ENCODE measurements around the gene ARPC1B. TPM values are rescaled to one million over a fixed set of nuclear protein-coding genes. Genes with fewer than 3 reads are reported as not detected.
"Not testable (repeated sequence)": the region's sequence is repeated elsewhere in the genome, so short reads cannot be mapped to it uniquely, and the experiment has no call there.

The ARPC1B gene
- total and polyA plus RNA-seq, 5 donors: 35.5 to 65.1 (median 52.9) TPM

DNA sequence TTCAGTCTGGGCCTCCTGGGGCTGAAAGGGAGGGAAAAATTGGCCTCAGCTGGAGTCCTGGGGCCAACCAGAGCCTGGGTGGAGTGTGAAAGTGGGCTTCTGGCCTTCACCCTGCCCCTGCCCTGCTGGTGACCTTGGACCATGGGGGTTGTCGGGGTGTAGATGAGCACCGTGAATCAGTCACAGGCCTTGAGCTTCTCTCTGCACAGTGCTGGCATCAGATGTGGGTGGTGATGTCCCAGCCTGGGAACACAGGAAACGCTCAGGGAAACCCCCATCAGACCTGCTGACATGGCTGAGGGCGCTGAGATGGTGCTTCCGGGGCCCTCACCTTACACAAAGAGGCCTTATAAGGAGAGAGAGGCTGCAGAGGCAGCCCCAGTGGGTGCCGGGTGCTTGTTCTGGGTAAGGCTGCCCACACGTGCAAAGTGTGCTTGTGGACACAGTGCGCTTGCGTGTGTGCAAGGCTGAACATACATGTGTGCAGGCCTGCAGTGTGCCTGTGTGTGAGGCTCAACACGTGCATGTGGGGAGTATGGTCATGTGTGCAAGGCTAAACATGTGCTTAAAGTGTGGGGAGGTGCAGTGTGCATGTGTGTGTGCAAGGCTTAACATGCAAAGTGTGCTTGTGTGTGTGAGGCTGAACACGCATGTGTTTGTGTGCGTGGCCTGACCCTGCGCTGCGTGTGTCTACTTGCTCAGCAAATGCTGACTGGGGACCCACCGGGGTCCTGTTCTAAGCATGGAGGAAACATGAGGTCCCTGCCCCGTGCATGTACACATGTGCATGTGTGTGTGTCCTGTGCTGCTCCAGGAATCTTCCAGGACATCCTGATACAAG is 6.5 kb downstream of the ARPC1B start:
- DNase-seq (peak in 2 of 3 donors; percentile 64 to 68), ATAC-seq (peak; percentile 2 to 3)
- intact Hi-C loops (cut with DNase I): no loop called here
- Histone ChIP-seq H3K4me1 (ENCODE audit: control insufficient read depth, insufficient read depth, low read length) (peaks cover 19% of the 10 kb centered on the region), H3K9me3 (ENCODE audit: control insufficient read depth, low read length) (no peaks in the 10 kb centered on the region), H3K27me3 (ENCODE audit: control insufficient read depth, insufficient read depth) (no peaks in the 10 kb centered on the region), H3K27ac (ENCODE audit: low read length) (peak overlapping the region; percentile 97), H3K4me3 (ENCODE audit: low read length) (no peak overlapping the region)
- WGBS: 62% methylated on average over 16 of the region's 16 CpGs

DNA sequence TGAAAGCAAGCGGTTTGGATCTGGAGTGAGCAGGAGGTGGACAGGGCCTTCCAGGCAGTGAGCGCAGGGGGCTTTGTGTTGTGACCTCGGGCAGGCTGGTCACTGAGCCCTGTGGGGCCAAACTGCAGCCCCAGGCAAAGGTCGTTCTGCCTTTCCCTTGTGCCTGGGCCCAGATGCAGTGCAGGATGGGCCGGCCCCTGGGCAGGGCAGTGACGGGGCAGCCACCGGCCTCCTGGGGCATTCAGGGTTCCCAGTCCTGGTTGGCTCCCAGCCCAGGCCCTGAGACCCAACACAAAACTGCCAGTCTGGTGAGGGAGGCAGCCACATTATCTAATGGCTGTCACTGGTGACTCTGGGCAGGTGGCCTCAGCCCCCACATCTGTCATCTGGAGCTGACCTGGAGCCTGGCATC is 7.1 kb downstream of the ARPC1B start:
- 74% methylated on average over 7 of the region's 7 CpGs for WGBS
- intact Hi-C loops (cut with DNase I): no loop called here
- DNase-seq: peak in 2 of 3 donors; percentile 54 to 73
- Histone ChIP-seq H3K9me3 (ENCODE audit: control insufficient read depth, low read length) (no peaks in the 10 kb centered on the region), H3K27ac (ENCODE audit: low read length) (no peak overlapping the region), H3K4me3 (ENCODE audit: low read length) (no peak overlapping the region), H3K27me3 (ENCODE audit: control insufficient read depth, insufficient read depth) (no peaks in the 10 kb centered on the region), H3K4me1 (ENCODE audit: control insufficient read depth, insufficient read depth, low read length) (peaks cover 19% of the 10 kb centered on the region)
- ATAC-seq: no peak

DNA sequence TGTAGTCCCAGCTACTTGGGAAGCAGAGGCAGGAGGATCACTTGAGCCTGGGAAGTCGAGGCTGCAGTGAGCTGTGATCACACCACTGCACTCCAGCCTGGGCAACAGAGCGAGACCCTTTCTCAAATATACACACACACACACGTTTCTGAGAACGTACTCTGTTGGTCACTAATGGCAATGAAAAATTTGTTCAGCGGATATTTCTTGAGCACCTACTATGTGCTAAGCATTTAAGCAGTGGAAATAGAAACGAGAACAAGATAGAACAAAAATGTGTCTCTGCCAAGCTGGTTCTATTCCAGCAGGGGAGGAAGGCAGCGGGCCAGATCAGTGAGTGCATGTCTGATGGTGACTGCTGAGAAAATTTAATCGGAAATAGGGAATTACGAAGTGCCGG is 8.7 kb downstream of the ARPC1B start:
- Histone ChIP-seq H3K27me3 (ENCODE audit: control insufficient read depth, insufficient read depth) (no peaks in the 10 kb centered on the region), H3K9me3 (ENCODE audit: control insufficient read depth, low read length) (no peaks in the 10 kb centered on the region), H3K4me3 (ENCODE audit: low read length) (no peak overlapping the region), H3K4me1 (ENCODE audit: control insufficient read depth, insufficient read depth, low read length) (peaks cover 19% of the 10 kb centered on the region), H3K27ac (ENCODE audit: low read length) (no peak overlapping the region)
- intact Hi-C loops (cut with DNase I): no loop called here
- 88% methylated on average over 10 of the region's 10 CpGs for WGBS
- DNase-seq (no peak), ATAC-seq (no peak)

DNA sequence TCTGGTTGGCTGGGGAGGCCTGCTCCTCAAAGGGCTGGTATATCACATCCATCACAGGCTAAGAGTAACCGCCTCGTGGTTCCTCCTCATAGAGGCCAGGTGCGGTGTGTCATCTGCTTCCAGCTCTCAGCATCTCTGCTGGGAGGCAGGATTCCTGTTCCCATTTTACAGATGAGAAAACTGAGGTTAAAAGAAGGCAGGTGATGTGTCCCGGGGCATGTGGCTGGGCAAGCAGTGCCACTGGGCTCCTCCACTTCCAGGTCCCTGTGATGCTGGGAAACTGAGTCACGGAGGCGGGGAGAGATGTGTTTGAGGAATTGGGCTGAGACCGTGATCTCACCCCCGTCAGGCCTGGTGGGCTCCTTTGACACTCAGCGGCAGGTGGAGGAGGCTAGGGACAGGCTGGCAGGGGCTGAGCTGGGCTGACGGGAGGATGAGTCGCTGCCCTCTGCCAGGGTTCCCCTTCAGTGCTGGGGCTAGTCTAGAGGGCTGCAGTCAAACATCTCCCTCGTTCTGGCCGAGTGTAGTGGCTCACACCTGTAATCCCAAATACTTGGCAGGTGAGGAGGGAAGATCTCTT is 9.4 kb downstream of the ARPC1B start:
- ATAC-seq (no peak), DNase-seq (peak in 1 of 3 donors; percentile 7)
- intact Hi-C loops (cut with DNase I): no loop called here
- Histone ChIP-seq H3K27ac (ENCODE audit: low read length) (no peak overlapping the region), H3K4me3 (ENCODE audit: low read length) (no peak overlapping the region), H3K9me3 (ENCODE audit: control insufficient read depth, low read length) (no peaks in the 10 kb centered on the region), H3K4me1 (ENCODE audit: control insufficient read depth, insufficient read depth, low read length) (peaks cover 19% of the 10 kb centered on the region), H3K27me3 (ENCODE audit: control insufficient read depth, insufficient read depth) (no peaks in the 10 kb centered on the region)
- 94% methylated on average over 13 of the region's 13 CpGs for whole genome bisulfite sequencing

DNA sequence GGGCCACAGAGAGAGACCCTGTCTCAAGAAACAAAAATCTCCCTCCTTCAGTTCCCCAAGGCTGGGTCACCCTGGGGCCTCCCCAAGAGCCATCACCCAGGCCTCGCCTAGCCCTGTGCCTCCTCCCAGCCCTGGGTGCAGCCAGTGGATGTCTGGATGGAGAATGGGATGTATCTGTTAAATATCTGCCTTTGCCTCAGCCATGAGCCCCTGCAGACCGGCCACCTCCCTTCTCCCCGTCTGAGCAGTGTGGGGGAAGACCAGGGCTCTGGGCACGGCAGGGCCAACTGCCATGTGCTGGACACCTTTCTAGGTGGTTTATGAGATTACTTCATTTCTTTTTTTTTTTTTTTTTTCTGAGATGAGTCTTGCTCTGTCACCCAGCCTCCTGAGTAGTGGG is 10.0 kb downstream of the ARPC1B start:
- peak in 1 of 3 donors; percentile 11 for DNase-seq
- H3K4me3 ChIP-seq (ENCODE audit: low read length): no peak overlapping the region
- no peaks in the 10 kb centered on the region for H3K9me3 ChIP-seq (ENCODE audit: control insufficient read depth, low read length)
- 88% methylated on average over 4 of the region's 4 CpGs for WGBS
- H3K27me3 ChIP-seq (ENCODE audit: control insufficient read depth, insufficient read depth): no peaks in the 10 kb centered on the region
- ATAC-seq: no peak
- H3K27ac ChIP-seq (ENCODE audit: low read length): no peak overlapping the region
- intact Hi-C loops (cut with DNase I): no loop called here
- H3K4me1 ChIP-seq (ENCODE audit: control insufficient read depth, insufficient read depth, low read length): peaks cover 16% of the 10 kb centered on the region

DNA sequence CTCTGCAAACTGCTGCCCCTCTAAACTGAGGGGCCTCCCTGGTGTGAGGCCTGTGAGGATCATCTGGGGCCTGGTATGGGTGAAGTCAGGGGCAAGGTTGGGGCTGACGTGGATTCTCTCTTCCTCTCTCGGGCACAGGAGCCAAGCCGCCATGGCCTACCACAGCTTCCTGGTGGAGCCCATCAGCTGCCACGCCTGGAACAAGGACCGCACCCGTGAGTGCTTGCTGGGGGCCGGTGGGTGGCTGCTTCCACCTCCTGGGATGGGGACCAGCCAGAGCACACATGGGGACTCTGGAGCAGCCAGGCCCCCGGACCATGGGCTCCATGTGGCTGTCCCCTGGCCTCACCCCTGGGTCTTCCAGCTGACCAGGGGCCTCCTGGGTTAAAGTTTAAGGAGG is 11.0 kb downstream of the ARPC1B start:
- Histone ChIP-seq H3K4me3 (ENCODE audit: low read length) (no peak overlapping the region), H3K4me1 (ENCODE audit: control insufficient read depth, insufficient read depth, low read length) (peaks cover 7% of the 10 kb centered on the region), H3K9me3 (ENCODE audit: control insufficient read depth, low read length) (no peaks in the 10 kb centered on the region), H3K27me3 (ENCODE audit: control insufficient read depth, insufficient read depth) (no peaks in the 10 kb centered on the region), H3K27ac (ENCODE audit: low read length) (no peak overlapping the region)
- 82% methylated on average over 8 of the region's 8 CpGs for WGBS
- intact Hi-C loops (cut with DNase I): no loop called here
- DNase-seq (peak in 1 of 3 donors; percentile 21), ATAC-seq (no peak)

DNA sequence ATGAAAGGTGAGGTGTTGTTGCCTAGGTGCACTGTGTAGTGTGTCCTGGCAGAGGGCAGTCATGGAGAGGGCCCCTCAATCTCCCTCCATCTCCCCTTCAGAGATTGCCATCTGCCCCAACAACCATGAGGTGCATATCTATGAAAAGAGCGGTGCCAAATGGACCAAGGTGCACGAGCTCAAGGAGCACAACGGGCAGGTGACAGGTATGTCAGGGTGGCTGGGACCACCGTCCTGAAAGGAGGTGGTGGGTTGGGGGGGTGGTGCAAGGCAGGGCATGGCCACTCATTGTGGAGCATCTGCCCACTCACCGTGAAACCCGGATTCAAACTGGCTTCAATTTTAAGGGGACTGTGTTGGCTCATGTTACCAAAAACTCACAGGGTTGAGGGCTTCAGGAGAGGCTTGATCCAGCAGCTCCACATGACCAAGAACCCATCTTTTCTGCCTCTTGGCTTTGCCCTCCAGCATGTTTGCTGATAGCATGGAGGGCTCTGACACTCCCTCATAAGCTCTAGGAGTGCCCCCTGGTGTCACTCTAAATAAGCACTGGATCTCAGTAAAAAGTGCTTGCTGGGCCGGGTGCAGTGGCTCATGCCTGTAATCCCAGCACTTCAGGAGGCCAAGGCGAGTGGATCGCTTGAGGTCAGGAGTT is 12.2 kb downstream of the ARPC1B start:
- WGBS: 91% methylated on average over 9 of the region's 9 CpGs
- ATAC-seq: no peak

DNA sequence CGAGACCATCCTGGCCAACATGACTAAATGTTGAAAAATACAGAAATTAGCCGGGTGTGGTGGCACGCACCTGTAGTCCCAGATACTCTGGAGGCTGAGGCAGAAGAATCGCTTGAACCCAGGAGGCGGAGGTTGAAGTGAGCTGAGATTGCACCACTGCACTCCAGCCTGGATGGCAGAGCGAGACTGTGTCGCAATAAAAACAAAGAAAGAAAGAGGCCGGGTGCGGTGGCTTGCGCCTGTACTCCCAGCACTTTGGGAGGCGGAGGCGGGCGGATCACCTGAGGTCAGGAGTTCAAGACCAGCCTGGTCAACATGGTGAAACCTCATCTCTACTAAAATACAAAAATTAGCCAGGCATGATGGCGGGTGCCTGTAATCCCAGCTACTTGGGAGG is 12.7 kb downstream of the ARPC1B start:
- H3K9me3 ChIP-seq (ENCODE audit: control insufficient read depth, low read length); H3K27ac ChIP-seq (ENCODE audit: low read length); ATAC-seq; intact Hi-C loops (cut with DNase I); H3K4me3 ChIP-seq (ENCODE audit: low read length); H3K27me3 ChIP-seq (ENCODE audit: control insufficient read depth, insufficient read depth); H3K4me1 ChIP-seq (ENCODE audit: control insufficient read depth, insufficient read depth, low read length): not testable (repeated sequence)
- WGBS: 95% methylated on average over 14 of the region's 14 CpGs
- peak in 2 of 3 donors; percentile 30 to 37 for DNase-seq

More for the DNA sequence above, 12.2 kb downstream of the ARPC1B start:
- no peaks in the 10 kb centered on the region for H3K27me3 ChIP-seq (ENCODE audit: control insufficient read depth, insufficient read depth)
- H3K4me1 ChIP-seq (ENCODE audit: control insufficient read depth, insufficient read depth, low read length): no peaks in the 10 kb centered on the region
- intact Hi-C loops (cut with DNase I): no loop called here
- H3K9me3 ChIP-seq (ENCODE audit: control insufficient read depth, low read length): no peaks in the 10 kb centered on the region
- no peak overlapping the region for H3K4me3 ChIP-seq (ENCODE audit: low read length)
- no peak overlapping the region for H3K27ac ChIP-seq (ENCODE audit: low read length)
- DNase-seq: peak in 1 of 3 donors; percentile 29

DNA sequence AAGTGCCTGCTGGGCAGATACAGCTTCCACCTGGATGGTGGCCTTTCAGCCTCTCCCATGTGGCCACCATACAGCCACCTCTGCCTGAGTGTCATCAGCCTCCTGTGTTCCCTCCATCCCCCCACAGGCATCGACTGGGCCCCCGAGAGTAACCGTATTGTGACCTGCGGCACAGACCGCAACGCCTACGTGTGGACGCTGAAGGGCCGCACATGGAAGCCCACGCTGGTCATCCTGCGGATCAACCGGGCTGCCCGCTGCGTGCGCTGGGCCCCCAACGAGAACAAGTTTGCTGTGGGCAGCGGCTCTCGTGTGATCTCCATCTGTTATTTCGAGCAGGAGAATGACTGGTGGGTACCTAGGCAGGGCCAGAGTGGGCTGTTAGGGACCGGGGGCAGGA is 13.4 kb downstream of the ARPC1B start:
- no peaks in the 10 kb centered on the region for H3K9me3 ChIP-seq (ENCODE audit: control insufficient read depth, low read length)
- peak in 2 of 3 donors; percentile 33 to 40 for DNase-seq
- ATAC-seq: no peak
- no peak overlapping the region for H3K27ac ChIP-seq (ENCODE audit: low read length)
- H3K4me1 ChIP-seq (ENCODE audit: control insufficient read depth, insufficient read depth, low read length): no peaks in the 10 kb centered on the region
- no peak overlapping the region for H3K4me3 ChIP-seq (ENCODE audit: low read length)
- intact Hi-C loops (cut with DNase I): no loop called here
- no peaks in the 10 kb centered on the region for H3K27me3 ChIP-seq (ENCODE audit: control insufficient read depth, insufficient read depth)
- 95% methylated on average over 20 of the region's 20 CpGs for WGBS

DNA sequence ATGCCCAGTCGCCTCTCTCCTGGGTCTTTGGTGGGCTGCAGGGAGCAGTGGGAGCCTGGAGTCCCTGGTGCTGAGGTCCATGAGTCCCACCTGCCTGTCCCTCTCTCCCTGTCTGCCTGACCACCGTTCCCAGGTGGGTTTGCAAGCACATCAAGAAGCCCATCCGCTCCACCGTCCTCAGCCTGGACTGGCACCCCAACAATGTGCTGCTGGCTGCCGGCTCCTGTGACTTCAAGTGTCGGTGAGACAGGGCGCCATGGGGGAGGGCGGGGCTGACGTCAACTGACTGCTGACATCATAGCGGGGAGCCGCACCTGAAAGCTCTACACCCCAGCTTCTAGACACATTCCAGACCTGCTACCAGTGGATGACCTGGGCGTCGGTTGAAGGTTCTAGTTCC is 15.2 kb downstream of the ARPC1B start:
- no peaks in the 10 kb centered on the region for H3K9me3 ChIP-seq (ENCODE audit: control insufficient read depth, low read length)
- H3K27me3 ChIP-seq (ENCODE audit: control insufficient read depth, insufficient read depth): no peaks in the 10 kb centered on the region
- DNase-seq (peak in 2 of 3 donors; percentile 52 to 60), ATAC-seq (no peak)
- no peak overlapping the region for H3K27ac ChIP-seq (ENCODE audit: low read length)
- intact Hi-C loops (cut with DNase I): no loop called here
- H3K4me3 ChIP-seq (ENCODE audit: low read length): no peak overlapping the region
- no peaks in the 10 kb centered on the region for H3K4me1 ChIP-seq (ENCODE audit: control insufficient read depth, insufficient read depth, low read length)
- WGBS: 92% methylated on average over 13 of the region's 13 CpGs

DNA sequence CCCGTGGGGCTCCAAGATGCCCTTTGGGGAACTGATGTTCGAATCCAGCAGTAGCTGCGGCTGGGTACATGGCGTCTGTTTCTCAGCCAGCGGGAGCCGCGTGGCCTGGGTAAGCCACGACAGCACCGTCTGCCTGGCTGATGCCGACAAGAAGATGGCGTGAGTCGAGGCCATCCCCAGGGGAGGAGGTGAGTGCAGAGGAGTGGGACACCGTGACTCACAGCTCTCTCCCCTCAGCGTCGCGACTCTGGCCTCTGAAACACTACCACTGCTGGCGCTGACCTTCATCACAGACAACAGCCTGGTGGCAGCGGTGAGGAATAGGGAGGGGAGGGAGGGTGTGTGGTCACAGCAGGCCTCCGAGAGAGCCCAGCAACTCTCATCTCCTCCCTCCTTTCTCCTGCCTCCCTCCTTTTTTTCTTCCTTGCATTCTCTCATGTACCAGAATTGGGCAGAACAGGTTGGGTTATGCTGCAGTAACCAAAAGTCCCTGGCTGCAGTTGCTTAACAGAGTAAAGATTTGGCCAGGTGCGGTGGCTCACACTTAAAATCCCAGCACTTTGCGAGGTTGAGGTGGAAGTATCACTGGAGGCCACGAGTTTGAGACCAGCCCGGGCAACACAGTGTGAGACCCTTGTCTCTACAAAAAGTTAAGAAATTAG is 16.5 kb downstream of the ARPC1B start:
- intact Hi-C loops (cut with DNase I): no loop called here
- Histone ChIP-seq H3K27ac (ENCODE audit: low read length) (no peak overlapping the region), H3K9me3 (ENCODE audit: control insufficient read depth, low read length) (no peaks in the 10 kb centered on the region)

More for the DNA sequence above, 16.5 kb downstream of the ARPC1B start:
- 92% methylated on average over 23 of the region's 23 CpGs for WGBS
- no peaks in the 10 kb centered on the region for H3K4me1 ChIP-seq (ENCODE audit: control insufficient read depth, insufficient read depth, low read length)
- DNase-seq (peak in 2 of 3 donors; percentile 45 to 46), ATAC-seq (no peak)
- H3K4me3 ChIP-seq (ENCODE audit: low read length): no peak overlapping the region
- H3K27me3 ChIP-seq (ENCODE audit: control insufficient read depth, insufficient read depth): no peaks in the 10 kb centered on the region
